Neural progenitor cell (in vitro differentiated cells): ENCODE results near the gene MT1B. TPM values are rescaled to one million over a fixed set of nuclear protein-coding genes. Genes with fewer than 3 reads are reported as not detected.
A peak's percentile ranks its signal among the peaks of the same experiment; 100 is the strongest.

ENCODE experiments used
- DNase-seq: peaks from one replicate; pipeline ENCODE4 v3.0.0-alpha.2; 2016; ENCODE audit warnings: low spot score
- H2AFZ ChIP-seq: fragments of 200-600 bp; sonication (generic); replicated peaks from 2 replicates; pipeline ENCODE4 v1.6.1; 2016; ENCODE audit warnings: antibody characterized with exemption
- H3F3A ChIP-seq: fragments of 200-600 bp; sonication (generic); 2 replicates; pipeline ENCODE4 v1.6.1; 2016; ENCODE audit warnings: antibody characterized with exemption, low read depth
- H3K27ac ChIP-seq: fragments of 200-600 bp; sonication (generic); 2 replicates; pipeline ENCODE4 v1.5.1; 2016; ENCODE audit warnings: mild to moderate bottlenecking
- H3K27me3 ChIP-seq: fragments of 200-600 bp; sonication (generic); 2 replicates; pipeline ENCODE4 v1.6.1; 2016; ENCODE audit warnings: mild to moderate bottlenecking, moderate library complexity
- H3K36me3 ChIP-seq: fragments of 200-600 bp; sonication (generic); 2 replicates; pipeline ENCODE4 v1.5.1; 2016
- H3K4me1 ChIP-seq: fragments of 200-600 bp; sonication (generic); 2 replicates; pipeline ENCODE4 v1.6.1; 2016; ENCODE audit warnings: mixed run types
- H3K4me2 ChIP-seq: fragments of 200-600 bp; sonication (generic); 2 replicates; pipeline ENCODE4 v1.6.1; 2016
- H3K4me3 ChIP-seq: fragments of 200-600 bp; sonication (generic); 2 replicates; pipeline ENCODE4 v1.5.1; 2016
- H3K79me2 ChIP-seq: fragments of 200-600 bp; sonication (generic); 2 replicates; pipeline ENCODE4 v1.6.1; 2016; ENCODE audit warnings: low read depth
- H3K9ac ChIP-seq: fragments of 200-600 bp; sonication (generic); 2 replicates; pipeline ENCODE4 v1.6.1; 2016
- H3K9me3 ChIP-seq: fragments of 200-600 bp; sonication (generic); 2 replicates; pipeline ENCODE4 v1.5.1; 2016; ENCODE audit warnings: low read depth
- H4K20me1 ChIP-seq: fragments of 200-600 bp; sonication (generic); 2 replicates; pipeline ENCODE4 v1.6.1; 2016; ENCODE audit warnings: low read depth
- H3K27ac Mint-ChIP-seq: 3 replicates; pipeline ENCODE4 v1.8.0; 2021; ENCODE audit warnings: mixed read lengths
- H3K27me3 Mint-ChIP-seq: 2 replicates; pipeline ENCODE4 v1.8.0; 2022; ENCODE audit warnings: low read depth, mild to moderate bottlenecking, inconsistent platforms, moderate library complexity, mixed read lengths; ENCODE audit not compliant: insufficient read depth
- H3K36me3 Mint-ChIP-seq: 3 replicates; pipeline ENCODE4 v1.8.0; 2021; ENCODE audit warnings: mixed read lengths
- H3K4me1 Mint-ChIP-seq: 3 replicates; pipeline ENCODE4 v1.8.0; 2021; ENCODE audit warnings: mixed read lengths
- H3K4me3 Mint-ChIP-seq: 3 replicates; pipeline ENCODE4 v1.8.0; 2021; ENCODE audit warnings: mild to moderate bottlenecking, moderate library complexity, mixed read lengths
- H3K9me3 Mint-ChIP-seq: 3 replicates; pipeline ENCODE4 v1.8.0; 2020; ENCODE audit warnings: mixed read lengths
- CTCF ChIP-seq: fragments of 200-600 bp; sonication (generic); IDR thresholded peaks from 2 replicates; pipeline ENCODE4 v1.5.1; 2017; ENCODE audit warnings: antibody characterized with exemption, mild to moderate bottlenecking
- EZH2 ChIP-seq: fragments of 200-600 bp; sonication (generic); IDR thresholded peaks from 2 replicates; pipeline ENCODE4 v1.6.1; 2017; ENCODE audit warnings: antibody characterized with exemption, mild to moderate bottlenecking, moderate library complexity
- EZH2phosphoT487 ChIP-seq: fragments of 200-600 bp; sonication (generic); IDR thresholded peaks from 2 replicates; pipeline ENCODE4 v1.6.1; 2017; ENCODE audit warnings: antibody characterized with exemption
- total RNA-seq: library from RNA; depleted of rRNA; stranded (reverse); fragments of >200 nt; gene quantifications from 2 replicates; pipeline ENCODE4 v1.2.3, GENCODE V29; 2015; ENCODE audit warnings: low replicate concordance

MT1B gene
- total RNA-seq, 1 donor from 2014 or later: not detected

- Mint-ChIP-seq H3K27me3 (peaks cover 13% of the 10 kb centered on the region), H3K4me1 (peaks cover 35% of the 10 kb centered on the region), H3K9me3 (no peaks in the 10 kb centered on the region), H3K27ac (no peak overlapping the region), H3K4me3 (peak overlapping the region; percentile 89), H3K36me3 (no peaks in the 10 kb centered on the region)
- H3K27ac ChIP-seq: no peak overlapping the region
- no peak overlapping the region for H3K9ac ChIP-seq
- H2AFZ ChIP-seq: peak overlapping the region; percentile 72
- TF ChIP-seq CTCF: no peak
- TF ChIP-seq EZH2phosphoT487: peak; percentile 55
- TF ChIP-seq EZH2: peak; percentile 80
- H3K36me3 ChIP-seq: no peaks in the 10 kb centered on the region
- peak overlapping the region; percentile 91 for H3K4me2 ChIP-seq
- H3K4me3 ChIP-seq: peak overlapping the region; percentile 50
- H3K4me1 ChIP-seq: peaks cover 18% of the 10 kb centered on the region
- H3F3A ChIP-seq: peaks cover 24% of the 10 kb centered on the region
- DNase-seq: peak; percentile 45
- no peaks in the 10 kb centered on the region for H3K79me2 ChIP-seq
- H3K27me3 ChIP-seq: peaks cover 100% of the 10 kb centered on the region
- H3K9me3 ChIP-seq: no peaks in the 10 kb centered on the region
- peaks cover 16% of the 10 kb centered on the region for H4K20me1 ChIP-seq
Measured at GRCh38 chr16:56608876-56609462, 42.7 kb upstream of the MT1B start.

GRCh38 chr16:56609463-56609921 lies 42.2 kb upstream of the MT1B start:
- H3K4me2 ChIP-seq: peak overlapping the region; percentile 91
- TF ChIP-seq EZH2 (peak; percentile 64), EZH2phosphoT487 (no peak), CTCF (no peak)
- H3K9me3 ChIP-seq: no peaks in the 10 kb centered on the region
- peaks cover 35% of the 10 kb centered on the region for H3K4me1 Mint-ChIP-seq
- peaks cover 18% of the 10 kb centered on the region for H3K4me1 ChIP-seq
- DNase-seq: peak; percentile 29
- no peaks in the 10 kb centered on the region for H3K36me3 Mint-ChIP-seq
- H3K27ac ChIP-seq: no peak overlapping the region
- H3K27me3 Mint-ChIP-seq: peaks cover 13% of the 10 kb centered on the region
- no peak overlapping the region for H3K27ac Mint-ChIP-seq
- no peaks in the 10 kb centered on the region for H3K79me2 ChIP-seq
- peaks cover 24% of the 10 kb centered on the region for H3F3A ChIP-seq
- H2AFZ ChIP-seq: no peak overlapping the region
- peak overlapping the region; percentile 89 for H3K4me3 Mint-ChIP-seq
- no peaks in the 10 kb centered on the region for H3K36me3 ChIP-seq
- peak overlapping the region; percentile 50 for H3K4me3 ChIP-seq
- no peaks in the 10 kb centered on the region for H3K9me3 Mint-ChIP-seq
- H4K20me1 ChIP-seq: peaks cover 16% of the 10 kb centered on the region
- peaks cover 100% of the 10 kb centered on the region for H3K27me3 ChIP-seq
- H3K9ac ChIP-seq: no peak overlapping the region

- H3K36me3 ChIP-seq: no peaks in the 10 kb centered on the region
- Mint-ChIP-seq H3K36me3 (no peaks in the 10 kb centered on the region), H3K27me3 (peaks cover 16% of the 10 kb centered on the region), H3K9me3 (no peaks in the 10 kb centered on the region), H3K4me1 (peaks cover 35% of the 10 kb centered on the region), H3K4me3 (peak overlapping the region; percentile 89), H3K27ac (no peak overlapping the region)
- H3K4me2 ChIP-seq: no peak overlapping the region
- H3K9me3 ChIP-seq: no peaks in the 10 kb centered on the region
- H3K27me3 ChIP-seq: peaks cover 100% of the 10 kb centered on the region
- H3K27ac ChIP-seq: no peak overlapping the region
- H2AFZ ChIP-seq: no peak overlapping the region
- peaks cover 18% of the 10 kb centered on the region for H3K4me1 ChIP-seq
- no peaks in the 10 kb centered on the region for H3K79me2 ChIP-seq
- H3K4me3 ChIP-seq: no peak overlapping the region
- DNase-seq: no peak
- peaks cover 24% of the 10 kb centered on the region for H3F3A ChIP-seq
- peaks cover 16% of the 10 kb centered on the region for H4K20me1 ChIP-seq
- H3K9ac ChIP-seq: no peak overlapping the region
- no peak for TF ChIP-seq EZH2phosphoT487
- TF ChIP-seq CTCF: no peak
- no peak for TF ChIP-seq EZH2
Measured at GRCh38 chr16:56610017-56610608, 41.6 kb upstream of the MT1B start.
